Metanephros (tissue), 1 donor: Measurements from ENCODE around the gene SLC6A3. TPM values are rescaled to one million over a fixed set of nuclear protein-coding genes. Genes with fewer than 3 reads are reported as not detected.

Source experiments
- total RNA-seq: library from RNA; depleted of rRNA; stranded (reverse); fragments of >200 nt; gene quantifications from one replicate; pipeline ENCODE4 v1.2.3, GENCODE V29; 2014

Gene SLC6A3
- 0.41 TPM for total RNA-seq

DNA sequence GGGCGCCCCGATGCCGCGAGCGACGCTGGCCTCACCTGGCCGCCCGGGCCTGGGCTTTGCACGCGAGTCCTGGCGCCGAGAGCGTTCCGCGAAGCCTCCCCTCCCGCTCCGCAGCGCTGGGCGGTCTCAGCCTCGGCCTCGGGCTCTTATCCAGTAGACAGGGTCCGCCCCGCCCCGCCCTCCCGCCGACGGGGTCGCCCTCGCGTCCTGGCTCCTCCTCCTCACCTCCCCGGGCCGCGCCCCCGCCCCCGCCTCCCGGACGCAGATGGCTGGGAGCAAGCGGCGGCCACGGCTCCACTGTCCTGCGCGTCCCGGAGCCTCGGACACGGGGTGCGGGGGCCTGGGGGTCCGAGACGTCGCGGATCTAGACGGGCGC is at the start of gene SLC6A3:
Gene SLC6A3 (minus strand): TSS at position 128 of the 376 bp plus-strand sequence. CDS start 2,243 bp downstream, outside the sequence.

GRCh38 chr5:1344975-1345838 is 100.0 kb downstream of the SLC6A3 start, which contains the start of gene CLPTM1L:
Gene CLPTM1L, minus strand, starts transcription at chr5:1345099. Its CDS starts 258 bp downstream, at chr5:1344841.

Other genes with a start within 250 kb of the SLC6A3 start
- gene SLC6A19, start 243.8 kb downstream of the SLC6A3 start, total RNA-seq: 33.0 TPM
- 0.70 TPM for gene SLC6A18, start 220.1 kb downstream of the SLC6A3 start, total RNA-seq
- 0.47 TPM for gene TERT, start 150.4 kb downstream of the SLC6A3 start, total RNA-seq
- 158 TPM for gene CLPTM1L, start 100.3 kb downstream of the SLC6A3 start, total RNA-seq
- 42.2 TPM for gene LPCAT1, start 78.5 kb upstream of the SLC6A3 start, total RNA-seq